ENCODE data around the gene DCAF8. TPM values are rescaled to one million over a fixed set of nuclear protein-coding genes. Genes with fewer than 3 reads are reported as not detected.
A peak's percentile ranks its signal among the peaks of the same experiment; 100 is the strongest.

Gene DCAF8
- total RNA-seq, 1 donor from 2014 or later: 127 TPM

DNA sequence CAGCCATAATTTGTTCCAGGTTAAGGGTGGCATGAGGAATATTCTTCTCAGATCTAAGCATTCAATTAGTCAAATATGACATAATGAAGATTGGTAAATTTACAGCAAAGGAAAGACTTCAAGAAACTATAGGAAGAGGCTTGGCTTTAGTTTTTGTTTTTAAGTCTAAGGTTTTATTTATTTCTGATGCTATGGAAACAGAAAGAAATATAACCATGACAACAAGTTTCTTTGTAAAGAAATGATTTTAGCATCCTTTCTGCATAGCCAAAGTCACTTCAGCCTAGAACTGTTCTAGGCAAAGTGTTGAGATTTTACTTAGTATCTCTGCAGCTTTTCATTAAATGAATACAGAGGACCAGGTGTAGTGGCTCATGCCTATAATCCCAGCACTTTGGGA, 29.4 kb downstream of the DCAF8 start:
- DNase-seq (ENCODE audit: low spot score) (no peak), ATAC-seq (no peak)

DNA sequence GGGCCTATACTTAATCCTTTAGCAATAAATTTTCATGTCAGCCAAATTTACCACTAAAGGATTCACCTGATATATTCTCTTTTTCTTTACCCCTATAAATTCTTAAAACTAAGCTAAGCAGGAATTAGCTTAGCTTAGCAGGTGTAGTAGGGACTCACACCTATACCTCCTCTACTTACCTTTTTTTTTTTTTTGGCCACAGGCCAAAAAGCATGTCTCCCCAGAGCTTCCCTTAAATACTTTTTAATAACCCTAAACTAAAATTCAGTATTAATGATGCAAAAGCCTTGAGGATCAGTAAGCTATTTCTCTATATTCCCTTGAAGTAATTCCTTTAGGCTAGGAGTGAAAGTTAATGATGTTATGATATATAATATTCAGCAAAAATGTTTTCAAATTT, 33.9 kb downstream of the DCAF8 start:
- ATAC-seq (no peak), DNase-seq (ENCODE audit: low spot score) (no peak)

DNA sequence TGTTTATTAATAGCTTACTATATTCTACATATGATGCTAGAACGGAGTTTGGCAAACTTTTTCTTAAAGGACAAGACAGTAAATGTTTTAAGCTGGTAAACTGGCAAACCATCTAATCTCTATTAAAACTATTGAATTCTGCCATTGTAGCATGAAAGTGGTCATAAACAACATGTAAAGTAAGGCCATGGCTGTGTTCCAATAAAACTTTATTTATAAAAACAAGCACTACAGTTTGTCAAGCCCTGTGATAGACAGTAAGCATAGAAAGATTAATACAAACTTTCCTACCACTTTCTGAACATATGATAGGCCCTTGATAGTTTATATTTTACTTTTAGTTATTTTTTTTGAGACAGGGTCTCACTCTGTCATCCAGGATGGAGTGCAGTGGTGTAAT, 34.8 kb downstream of the DCAF8 start:
- ATAC-seq (no peak), DNase-seq (ENCODE audit: low spot score) (no peak)

DNA sequence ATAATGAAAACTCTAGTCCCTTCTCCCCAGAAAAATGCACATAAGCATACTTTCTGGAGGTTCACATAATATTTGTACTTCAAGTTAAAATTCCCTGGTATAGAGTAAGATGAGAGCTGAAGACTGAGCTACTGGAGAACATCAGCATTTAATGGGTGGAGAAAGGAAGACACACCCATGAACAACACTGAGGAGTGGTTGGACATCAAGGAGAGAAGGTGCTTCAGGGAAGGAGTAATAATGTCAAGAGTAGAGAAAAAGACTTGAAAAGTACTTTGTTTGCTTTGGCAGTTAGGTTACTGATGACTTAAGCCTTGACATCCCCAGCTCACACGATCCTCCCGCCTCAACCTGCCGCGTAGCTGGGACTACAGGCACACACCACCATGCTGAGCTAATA, 35.3 kb downstream of the DCAF8 start:
- DNase-seq (ENCODE audit: low spot score) (no peak), ATAC-seq (no peak)

DNA sequence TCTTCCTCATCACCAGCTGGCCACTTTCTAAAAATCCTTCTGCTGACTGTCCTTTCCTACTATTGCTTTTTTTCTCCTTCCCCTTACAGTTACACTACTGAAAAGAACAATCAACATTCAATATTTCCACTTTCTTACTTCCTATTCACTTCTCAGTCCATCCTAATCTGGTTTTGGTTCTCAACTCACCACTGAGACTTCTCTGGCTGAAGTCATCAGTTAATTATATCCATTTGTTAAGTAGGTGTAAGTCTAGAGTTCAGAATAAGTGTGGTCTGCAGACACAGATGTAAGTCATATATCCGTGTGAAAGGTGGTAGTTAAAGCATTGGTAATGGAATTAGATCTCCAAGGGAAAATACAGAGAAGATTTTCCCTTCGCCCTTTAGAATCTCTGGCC, 35.7 kb downstream of the DCAF8 start:
- no peak for DNase-seq (ENCODE audit: low spot score)
- no peak for ATAC-seq

DNA sequence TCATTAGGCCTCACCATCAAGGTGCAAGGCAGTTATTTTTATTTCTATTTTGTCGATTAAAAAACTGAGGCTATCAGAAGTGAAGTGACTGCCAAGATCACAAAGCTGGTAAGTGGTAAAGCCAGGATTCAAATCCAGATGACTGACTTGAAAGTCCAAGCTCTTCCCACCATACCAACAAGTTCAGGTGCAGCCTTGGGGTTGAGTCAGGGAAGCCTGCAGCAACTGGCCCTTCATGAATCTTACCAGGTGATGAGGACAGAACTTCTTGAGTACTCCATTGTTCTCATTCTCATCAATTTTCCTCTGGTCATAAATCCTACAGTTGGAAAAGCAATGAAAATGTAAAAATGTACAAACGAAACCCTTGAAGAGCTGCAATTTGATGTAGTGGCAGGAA, 37.0 kb downstream of the DCAF8 start:
- ATAC-seq: no peak

GRCh38 chr1:160224606-160225005, 37.7 kb downstream of the DCAF8 start:
- ATAC-seq (no peak), DNase-seq (ENCODE audit: low spot score) (no peak)

More for the DNA sequence above, 37.0 kb downstream of the DCAF8 start:
- DNase-seq (ENCODE audit: low spot score): no peak

- ATAC-seq (no peak), DNase-seq (ENCODE audit: low spot score) (no peak)
Measured at GRCh38 chr1:160222546-160222945, 39.8 kb downstream of the DCAF8 start.

GRCh38 chr1:160221089-160221488, 41.3 kb downstream of the DCAF8 start:
- DNase-seq (ENCODE audit: low spot score) (no peak), ATAC-seq (peak; percentile 30)

DNA sequence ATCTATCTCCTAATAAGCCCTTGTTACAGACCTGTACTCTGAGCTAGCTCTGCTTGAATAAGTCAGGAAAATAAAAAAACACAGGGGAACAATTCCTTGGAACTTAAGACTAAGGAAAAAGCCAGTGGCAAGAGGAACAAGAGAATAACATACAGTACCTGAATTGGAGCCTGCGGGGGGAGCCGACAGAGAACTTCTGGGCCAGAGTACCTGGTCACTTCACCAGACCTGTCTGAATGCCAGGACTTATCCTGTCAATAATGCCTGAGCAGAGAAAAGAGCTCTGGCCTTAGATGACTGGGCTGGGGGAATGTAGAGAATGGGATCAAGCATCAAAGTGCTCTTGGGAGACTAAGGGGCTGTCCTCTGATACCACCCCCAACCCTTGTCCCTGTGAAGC, 42.0 kb downstream of the DCAF8 start:
- DNase-seq (ENCODE audit: low spot score): no peak
- no peak for ATAC-seq

DNA sequence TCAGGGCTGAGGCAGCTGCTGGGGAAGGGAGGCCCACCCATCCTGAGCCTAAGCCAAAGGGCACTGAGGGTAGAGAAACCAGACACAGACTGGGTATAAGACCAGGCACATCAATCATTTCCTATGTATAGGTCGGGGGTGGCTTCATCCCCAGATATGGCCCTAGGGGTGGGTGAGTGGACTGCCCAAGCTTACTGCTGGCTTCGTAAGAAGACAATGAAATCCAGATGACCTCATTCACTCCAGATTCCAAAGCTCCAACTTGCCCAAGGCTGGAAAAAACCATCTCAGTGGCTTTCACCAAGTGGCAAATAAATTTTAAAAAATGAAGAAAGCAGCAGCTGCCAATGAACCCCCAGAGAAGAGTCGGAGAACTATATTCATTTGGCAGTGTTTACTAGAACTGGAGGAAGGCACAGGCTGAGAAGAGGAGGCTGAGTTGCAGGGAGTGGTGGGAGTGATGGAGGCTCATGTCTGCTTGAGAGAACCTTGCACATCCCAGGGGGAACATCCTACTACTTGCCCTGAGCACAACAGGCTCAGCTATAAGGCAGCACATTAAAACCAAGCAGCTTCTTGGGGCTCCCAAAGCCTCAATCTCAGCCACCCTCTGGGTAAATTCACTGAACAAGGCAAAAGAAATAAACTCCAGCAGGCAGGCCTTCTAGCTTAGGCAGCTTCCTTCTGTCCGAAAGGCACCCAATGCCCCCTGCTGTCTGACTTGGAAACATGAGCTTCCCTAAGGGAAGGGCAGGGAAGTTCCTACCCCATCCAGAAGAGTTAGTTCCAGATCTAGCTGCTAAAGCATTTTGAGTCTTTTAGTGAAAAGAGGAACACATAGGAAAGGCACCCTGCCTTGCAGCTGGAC, 43.1 kb downstream of the DCAF8 start:
- no peak for DNase-seq (ENCODE audit: low spot score)
- peak; percentile 62 for ATAC-seq

DNA sequence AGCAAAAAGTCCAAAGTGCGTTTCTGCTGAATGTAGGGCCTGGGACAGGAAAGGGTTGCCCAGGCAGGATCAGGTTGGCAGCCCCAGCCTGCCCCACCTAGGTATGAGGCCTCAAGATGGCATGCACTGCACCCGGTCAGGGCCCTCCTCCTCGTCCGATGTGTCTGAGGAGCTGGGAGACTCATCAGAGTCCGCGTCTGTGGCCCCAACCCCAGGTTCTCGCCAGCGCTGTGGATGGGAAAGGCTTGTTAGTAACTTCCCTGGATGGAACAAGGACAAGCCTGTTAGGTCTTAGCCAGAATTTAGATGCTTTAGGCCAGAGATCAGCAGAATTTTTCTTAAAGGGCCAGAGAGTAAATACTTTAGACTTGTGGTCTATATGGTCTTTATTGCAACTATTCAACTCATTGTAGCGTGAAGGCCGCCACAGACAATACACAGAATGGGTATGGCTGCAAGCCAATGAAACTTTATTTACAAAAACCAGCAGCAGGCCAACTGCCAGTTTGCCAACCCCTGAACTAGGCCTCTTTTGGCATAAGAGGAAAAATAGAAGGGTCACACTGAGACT, 44.8 kb downstream of the DCAF8 start:
- DNase-seq (ENCODE audit: low spot score) (no peak), ATAC-seq (peak; percentile 46)

GRCh38 chr1:160216301-160216700, 46.0 kb downstream of the DCAF8 start:
- no peak for ATAC-seq
- no peak for DNase-seq (ENCODE audit: low spot score)

GRCh38 chr1:160214481-160215140, 47.7 kb downstream of the DCAF8 start:
- no peak for DNase-seq (ENCODE audit: low spot score)
- no peak for ATAC-seq

- ATAC-seq (no peak), DNase-seq (ENCODE audit: low spot score) (no peak)
Measured at GRCh38 chr1:160211046-160211790, 51.1 kb downstream of the DCAF8 start.

DNA sequence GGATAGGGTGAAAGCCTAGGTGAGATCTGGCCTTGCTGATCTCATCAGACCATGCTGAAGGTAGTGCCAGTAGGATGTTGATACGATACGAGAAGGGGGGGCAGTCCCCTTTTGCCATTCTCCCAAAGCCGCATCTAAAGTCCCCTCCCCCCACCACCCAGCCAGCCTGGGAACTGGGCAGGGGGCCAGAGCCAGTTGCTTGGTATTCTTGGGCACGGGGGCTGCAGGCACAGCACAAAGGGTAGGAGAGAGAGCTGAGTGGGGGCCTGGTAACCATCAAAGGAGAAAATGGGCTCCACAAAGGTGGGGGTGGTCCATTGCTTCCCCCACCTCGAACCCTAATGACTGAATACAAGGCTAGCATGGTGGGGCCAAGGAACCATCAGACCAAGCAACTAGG, 51.8 kb downstream of the DCAF8 start:
- ATAC-seq (no peak), DNase-seq (ENCODE audit: low spot score) (no peak)

DNA sequence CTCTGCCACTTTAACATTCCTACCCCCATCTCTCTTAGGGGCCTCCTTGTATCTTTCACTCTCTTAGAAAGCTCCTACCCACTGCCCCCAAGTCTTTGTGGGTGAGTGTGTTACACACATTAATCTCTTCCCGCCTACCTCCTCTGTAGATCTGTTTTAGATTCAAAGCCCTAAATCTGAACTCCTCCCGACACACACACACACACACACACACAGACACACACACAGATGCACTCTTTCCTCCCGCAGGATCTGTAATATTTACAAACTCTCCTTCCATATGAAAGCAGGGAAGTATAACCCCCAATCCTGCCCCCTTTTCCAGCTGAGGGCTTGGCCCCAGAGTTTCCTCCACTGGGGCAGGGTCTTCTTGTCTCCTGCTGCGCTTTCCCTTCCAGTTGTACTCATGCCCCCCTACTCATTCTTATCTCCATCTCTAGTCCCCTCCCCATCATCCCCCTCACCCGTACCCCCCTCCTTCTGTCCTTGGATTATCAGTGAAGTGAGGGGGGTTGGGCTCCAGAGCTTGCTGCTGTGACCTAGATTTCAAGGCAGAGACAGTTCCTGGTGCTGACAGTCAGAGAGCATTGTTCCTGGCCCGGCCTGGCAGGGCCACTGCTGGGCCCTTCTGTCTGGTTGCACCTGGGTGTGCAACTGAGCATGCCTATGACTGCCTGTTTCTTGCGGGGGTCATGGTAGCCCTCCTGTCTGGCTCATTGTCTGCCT, 52.9 kb downstream of the DCAF8 start:
- DNase-seq (ENCODE audit: low spot score) (no peak), ATAC-seq (no peak)

GRCh38 chr1:160208557-160209320, 53.6 kb downstream of the DCAF8 start:
- ATAC-seq: no peak
- DNase-seq (ENCODE audit: low spot score): no peak

DNA sequence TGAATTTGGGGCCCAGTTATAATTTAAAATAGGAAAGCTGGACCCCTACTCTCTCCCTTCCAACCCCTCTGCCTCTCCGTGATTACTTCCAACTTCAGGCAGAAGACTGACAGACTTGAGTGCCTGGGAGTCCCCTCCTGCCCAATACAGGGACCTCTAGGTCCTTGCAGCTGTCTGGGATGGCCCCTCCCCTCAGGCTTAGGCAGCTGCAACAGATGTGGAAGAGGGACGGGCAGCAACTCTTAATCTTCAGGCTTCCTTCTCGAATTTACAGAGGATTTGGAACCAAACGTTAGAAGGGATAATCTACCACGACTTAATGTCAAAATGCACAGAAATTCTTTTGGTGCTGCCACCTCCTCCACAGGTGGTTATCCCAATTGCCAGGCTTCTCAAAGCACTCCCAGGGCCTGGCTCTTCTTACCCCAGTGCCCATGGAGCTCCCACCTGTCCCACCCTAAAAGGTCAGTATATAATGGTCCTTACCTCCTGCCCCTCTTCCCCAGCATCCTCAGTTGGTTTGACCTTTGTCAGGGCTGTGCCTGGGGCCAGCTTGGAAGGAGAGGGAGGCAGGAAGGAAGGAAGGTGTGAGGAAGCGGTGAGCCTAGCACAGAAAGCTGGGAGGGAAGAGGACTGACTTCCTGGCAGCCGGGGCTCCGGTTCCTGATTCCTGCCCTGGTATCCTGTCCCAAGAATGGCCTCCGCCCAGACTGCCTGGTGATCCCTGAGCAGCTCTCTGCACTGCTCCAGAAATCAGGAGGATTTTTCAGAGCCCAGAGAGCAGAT, 54.4 kb downstream of the DCAF8 start:
- no peak for ATAC-seq
- DNase-seq (ENCODE audit: low spot score): no peak
